GM21737 (cell line): ENCODE results near the gene ADM2.

ENCODE experiments used
- ATAC-seq: cut with Tn5 transposase; IDR thresholded peaks from one replicate; pipeline ENCODE4 v1.9.1; 2021; ENCODE audit warnings: mild to moderate bottlenecking, moderate library complexity; ENCODE audit not compliant: unreplicated experiment

Gene ADM2

DNA sequence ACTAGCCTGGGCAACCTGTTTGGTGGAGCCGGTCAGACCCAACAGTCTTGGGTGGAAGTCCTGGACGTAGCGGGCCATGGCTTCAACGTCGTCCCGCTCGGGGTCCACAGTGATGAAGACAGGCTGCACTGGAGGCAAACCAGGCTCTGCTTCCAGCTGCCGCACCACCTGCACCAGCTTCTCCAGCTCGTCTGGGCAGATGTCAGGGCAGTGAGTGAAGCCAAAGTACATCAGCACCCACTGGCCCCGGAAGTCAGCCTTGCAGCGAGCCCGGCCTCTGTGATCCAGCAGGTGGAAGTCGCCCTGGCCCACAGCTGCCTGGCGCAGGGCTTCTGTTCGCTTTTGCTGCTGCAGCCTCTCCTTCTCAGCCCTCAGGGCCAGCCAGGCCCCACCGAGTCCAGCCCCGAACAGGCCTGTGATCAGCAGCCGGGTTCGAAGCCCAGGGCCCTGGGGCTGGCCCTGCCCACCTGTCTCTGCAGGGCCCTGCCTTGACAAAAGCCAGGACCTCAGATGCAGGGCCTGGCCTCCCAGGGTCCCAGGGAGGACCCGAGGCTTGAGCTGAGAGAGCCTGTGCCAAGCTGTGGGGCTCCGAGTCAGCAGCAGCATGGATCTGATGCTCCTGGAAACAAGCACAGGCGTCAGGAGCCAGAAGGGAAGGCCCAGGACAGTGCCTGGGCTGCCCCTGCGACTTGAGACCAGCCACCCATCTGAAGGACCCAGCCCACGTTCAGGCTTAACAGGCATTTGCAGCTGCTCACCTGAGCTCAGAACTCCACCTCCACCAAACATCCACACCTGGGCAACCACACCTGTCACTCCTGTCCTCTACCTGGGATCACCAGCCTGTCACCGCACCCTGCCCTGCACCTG, 42.7 kb downstream of the ADM2 start:
- no peak for ATAC-seq

DNA sequence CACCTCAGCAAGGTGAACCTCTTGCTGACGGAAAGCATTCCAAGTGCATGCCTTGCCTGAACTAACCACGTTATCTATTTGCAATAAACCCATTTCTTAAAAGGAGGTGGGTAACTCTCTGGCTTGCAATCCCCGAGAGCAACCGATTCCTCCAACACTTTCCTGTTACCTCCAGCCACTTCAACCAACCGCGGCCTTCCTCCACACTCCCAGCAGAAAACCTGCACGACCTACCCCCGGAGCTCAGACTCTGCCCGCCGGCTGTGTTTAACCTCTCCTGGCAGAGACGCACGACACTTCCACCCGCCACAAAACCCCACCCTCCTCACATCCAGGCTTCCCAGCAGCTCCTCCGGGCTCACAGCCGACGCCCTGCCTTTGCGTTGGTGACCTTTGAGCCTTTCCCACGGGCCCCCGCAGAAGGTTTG, 43.3 kb downstream of the ADM2 start:
- ATAC-seq: no peak

DNA sequence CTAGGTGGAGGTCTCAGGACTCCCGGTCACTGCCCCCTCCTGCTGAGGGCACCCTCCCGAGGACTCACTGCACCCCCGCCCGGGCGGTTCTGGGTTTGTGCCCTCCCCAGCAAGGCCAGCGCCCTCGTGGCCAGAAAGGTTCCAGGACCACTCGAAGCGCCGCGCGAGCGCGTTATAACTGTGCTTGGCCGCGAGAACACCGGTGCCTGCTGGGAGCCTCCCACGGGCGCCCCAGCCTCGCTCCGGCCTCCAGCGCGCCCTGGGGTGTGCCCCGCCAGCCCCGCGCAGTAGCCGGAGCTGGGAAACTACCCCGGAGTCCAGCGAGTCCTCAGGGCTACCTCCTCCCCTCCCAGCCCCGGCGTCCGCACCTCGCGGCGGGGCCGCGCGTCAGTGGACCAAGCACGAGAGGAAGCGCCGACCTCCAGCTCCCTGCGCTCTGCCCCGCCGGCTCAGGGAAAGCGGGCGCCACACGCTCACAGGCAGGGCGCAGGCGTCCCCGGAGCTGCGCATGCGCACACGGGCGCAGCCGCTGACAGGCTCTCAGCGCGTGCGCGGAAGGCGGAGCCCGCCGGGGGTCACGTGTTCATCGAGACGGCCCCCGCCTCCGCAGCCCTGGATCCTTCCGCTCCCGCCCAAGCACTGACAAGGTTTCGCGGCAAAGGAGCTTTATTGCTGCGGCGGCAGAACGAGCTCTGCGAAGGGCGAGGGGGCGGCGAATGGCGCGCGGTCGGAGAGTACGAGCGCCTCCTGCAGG, 43.9 kb downstream of the ADM2 start, which contains the start of gene SCO2:
SCO2 (minus strand) TSS at position 495 of the 754 bp plus-strand sequence. CDS start 1,187 bp downstream, outside the sequence.
- ATAC-seq: peak; percentile 29

DNA sequence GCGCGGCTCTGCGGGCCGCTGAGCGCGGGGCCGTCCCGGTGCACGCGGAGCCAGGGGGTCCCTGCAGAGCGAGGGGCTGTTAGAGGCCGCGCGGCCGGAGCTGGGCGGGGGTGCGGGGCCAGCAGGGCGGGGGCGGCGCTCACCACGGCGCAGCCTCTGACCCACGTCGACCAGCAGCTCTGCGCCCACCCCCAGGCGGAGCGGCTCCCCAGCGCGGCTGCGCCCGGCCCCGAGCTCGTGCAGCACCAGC, 44.4 kb downstream of the ADM2 start:
- ATAC-seq: peak; percentile 13

DNA sequence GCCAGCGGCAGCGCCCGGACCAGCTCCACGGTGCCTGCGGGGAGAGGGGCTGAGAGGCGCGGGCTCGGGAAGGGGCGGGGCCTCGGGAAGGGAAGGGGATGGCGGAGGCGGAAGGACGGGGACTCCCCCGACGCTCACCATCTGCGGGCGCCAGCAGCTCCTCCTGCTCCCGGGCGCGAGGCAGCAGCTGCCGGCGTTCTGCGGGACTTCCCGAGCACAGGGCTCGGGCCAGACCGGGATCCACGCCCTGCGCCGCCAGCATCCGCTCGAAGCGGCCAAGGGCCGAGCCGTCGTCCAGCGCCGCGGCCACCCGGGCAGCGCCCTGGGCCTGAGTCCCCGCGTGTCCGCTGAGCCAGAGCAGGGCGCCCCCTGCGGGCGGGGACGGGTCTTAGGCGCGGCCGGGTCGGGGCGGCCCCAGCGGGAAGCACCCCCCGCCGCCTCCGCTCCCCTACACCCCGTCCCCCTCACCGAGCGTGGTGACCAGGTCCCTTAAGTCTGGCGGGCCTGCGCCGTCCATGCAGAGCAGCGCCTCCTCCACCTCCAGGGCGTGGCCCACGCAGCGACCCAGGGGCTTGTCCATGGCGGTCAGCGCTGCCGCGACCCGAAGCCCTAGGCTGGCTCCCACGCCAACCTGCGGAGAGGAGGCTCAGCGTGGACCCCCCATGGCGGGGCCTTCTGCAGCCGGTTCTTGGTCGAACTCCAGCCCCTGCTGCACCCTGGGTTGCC, 44.9 kb downstream of the ADM2 start:
- ATAC-seq: peak; percentile 23

DNA sequence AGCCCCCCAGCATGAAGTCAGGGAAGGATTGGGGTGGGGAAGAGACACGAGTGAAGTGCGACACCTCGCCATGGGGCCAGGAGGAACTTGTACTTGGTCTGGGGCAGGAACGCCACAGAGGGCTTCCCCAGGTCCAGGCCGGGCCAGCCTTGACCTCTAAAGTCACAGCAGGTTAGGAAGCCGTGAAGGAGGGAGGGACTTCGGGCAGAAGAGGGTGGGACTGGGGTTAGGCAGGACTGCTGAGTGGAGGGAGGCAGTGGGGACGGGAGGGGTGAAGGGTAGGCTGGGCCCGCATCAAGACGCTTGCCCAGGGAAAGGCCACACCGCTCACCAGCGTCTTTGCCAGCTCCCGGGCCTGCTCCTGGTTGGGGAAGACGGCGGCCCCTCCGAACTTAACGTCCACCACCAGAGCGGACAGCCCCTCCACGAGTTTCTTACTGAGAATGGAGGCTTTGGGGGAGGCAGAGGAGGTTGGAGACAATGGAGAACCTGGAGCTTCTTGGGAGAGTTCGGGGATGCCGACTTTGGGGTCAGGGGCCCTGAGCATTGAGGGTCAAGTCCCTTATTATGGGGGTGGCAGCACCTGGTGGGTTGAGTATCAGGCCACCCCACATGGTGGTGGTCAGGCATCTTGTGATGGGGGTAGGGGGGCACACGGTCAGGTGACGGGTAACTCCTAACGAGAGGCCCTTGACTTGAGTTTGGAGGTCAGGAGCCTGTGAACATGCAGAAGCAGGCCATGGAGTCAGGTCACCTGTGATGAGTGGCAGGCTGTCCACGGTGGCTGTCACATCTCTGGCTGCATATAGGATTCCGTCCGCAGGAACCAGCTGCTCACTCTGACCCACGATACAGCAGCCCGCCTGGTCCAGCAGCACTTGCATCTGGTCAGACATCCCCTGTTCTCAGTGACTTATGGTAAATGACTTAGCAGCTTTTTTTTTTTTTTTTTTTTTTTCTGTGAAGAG, 45.8 kb downstream of the ADM2 start:
- no peak for ATAC-seq

DNA sequence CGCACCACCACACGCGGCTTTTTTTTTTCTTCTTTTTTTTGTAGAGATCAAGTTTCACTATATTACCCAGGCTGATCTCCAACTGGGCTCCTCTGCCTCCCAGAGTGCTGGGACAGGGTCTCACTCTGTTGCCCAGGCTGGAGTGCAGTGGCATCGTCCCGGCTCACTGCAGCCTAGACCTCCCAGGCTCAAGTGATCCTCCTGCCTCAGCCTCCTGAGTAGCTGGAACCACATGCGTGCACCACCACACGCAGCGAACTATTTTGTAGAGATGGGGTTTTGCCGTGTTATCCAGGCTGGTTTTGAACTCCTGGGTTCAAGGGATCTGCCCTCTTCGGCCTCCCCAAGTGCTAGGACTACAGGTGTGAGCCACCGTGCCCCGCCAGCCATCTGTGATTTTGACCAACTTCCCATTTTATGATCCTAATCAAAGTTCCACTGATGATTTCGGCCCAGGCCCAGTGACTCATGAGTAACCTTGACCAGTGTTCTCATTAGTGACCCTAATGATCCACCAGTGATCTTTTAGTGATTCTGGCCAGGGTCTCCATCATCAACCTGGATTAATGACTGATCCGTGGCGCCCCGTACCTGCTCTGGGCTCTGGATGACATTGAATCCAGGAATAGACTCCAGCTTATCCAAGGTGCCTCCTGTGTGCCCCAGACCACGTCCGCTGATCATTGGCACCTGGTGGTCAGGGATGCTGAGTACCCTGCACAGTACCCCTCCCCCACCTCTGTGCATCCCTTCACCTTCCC, 46.8 kb downstream of the ADM2 start:
- no peak for ATAC-seq

DNA sequence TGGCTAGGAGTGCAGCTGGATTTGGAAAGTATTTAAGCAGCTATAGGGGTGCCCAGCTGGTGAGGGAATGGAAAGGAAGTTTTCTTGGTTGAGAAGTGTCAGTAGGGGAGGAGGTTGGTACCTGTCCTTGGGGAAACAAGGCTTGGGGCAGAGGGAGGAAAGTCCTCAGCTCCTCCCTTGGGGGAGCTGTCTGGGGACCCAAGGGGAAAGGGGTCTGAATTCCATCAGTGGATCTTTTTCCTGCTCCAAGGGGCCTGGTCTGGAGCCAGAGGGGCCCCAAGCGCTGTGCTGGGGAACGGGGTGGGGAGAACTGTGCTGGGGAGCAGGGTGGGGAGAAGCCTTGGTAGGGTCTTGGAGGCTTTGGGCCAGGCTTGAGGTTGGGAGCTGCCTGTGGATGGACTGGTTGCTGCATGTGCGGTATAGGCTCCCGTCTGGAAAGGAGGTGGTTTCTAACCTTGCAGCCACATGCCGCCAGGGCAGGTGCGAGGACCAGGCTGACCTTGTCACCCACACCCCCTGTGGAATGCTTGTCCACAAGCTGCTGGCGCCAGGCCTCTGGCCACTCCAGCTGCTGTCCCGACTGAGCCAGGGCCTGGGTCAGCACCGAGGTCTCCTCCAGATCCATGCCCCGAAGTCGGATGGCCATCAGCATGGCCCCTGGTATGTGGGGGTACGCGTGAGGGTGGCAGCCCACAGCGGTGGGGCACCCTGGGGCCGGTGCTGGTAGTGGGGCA, 47.5 kb downstream of the ADM2 start:
- ATAC-seq: no peak

DNA sequence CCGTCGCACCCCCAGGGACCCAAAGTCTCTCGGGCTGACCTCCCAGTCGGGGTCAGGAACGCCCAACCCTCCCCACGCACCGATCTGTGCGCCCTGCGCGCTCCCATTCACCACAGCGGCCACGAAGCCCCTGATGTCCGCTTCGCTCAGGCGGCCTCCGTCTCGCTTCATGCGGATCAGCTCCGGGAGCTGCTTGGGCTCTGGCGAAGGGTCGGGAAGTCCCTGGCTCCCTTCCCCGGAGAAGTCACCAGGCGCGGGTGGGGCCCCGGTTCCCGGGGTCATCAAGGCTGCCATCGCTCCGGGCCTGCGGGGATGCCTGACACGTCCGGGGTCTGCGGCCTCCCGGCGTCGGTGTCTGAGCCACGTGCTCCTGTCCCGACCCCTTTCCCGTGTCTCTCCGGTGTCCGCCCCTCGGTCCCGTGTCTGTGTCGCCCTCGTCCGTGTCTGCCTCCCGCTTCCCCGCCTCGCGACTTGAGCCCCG, 48.1 kb downstream of the ADM2 start:
- ATAC-seq: no peak

DNA sequence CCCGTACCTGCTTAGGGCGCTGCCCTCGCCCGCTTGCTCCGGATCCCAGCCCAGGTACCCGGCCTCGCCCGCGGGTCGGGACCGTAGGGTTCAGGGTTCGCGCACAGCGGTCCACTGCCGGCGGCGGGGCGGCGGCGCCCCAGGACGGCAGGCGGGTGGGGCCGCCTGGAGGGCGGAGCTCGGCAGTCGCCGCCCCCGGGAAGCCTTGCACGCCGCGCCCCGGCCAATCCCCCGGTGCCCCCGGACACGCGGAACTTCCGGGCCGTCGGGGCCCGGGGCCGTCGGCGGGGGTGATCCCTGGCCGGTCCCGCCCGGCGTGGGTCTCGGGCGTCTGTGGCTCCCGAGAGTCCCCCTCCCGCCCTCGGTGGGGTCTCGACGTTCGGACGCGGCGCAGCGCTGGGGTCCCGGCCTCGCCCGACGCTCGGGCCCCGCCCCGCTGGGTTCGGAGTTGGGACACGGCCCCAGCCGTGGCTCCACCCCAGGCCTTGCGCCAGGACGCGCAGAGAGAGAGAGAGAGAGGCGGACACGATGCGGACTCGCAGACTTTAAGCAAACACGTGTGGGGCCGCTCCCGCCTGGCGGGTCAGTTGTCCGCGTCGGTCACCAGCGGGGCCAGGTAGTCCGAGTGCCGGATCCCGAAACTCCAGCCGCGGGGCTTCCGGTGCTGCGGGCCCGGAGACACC, 48.7 kb downstream of the ADM2 start, which contains the start of gene TYMP:
TYMP (minus strand) TSS at position 116 of the 683 bp plus-strand sequence. CDS start 303 bp downstream, outside the sequence.
- no peak for ATAC-seq

DNA sequence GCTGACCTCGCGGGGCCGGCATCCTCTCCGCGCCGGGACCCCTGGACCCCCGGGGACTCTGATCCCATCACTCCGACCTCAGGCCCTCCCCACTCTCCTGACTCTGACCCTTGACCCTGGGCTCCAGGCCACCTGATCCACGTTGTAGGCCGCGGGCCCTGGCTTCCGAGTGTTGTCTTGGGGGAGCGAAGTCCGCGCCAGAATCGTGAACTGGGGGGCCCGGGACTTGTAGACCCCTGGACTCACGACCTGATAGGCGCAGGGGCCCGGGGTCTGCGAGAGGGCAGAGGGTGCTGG, 49.2 kb downstream of the ADM2 start:
- no peak for ATAC-seq

DNA sequence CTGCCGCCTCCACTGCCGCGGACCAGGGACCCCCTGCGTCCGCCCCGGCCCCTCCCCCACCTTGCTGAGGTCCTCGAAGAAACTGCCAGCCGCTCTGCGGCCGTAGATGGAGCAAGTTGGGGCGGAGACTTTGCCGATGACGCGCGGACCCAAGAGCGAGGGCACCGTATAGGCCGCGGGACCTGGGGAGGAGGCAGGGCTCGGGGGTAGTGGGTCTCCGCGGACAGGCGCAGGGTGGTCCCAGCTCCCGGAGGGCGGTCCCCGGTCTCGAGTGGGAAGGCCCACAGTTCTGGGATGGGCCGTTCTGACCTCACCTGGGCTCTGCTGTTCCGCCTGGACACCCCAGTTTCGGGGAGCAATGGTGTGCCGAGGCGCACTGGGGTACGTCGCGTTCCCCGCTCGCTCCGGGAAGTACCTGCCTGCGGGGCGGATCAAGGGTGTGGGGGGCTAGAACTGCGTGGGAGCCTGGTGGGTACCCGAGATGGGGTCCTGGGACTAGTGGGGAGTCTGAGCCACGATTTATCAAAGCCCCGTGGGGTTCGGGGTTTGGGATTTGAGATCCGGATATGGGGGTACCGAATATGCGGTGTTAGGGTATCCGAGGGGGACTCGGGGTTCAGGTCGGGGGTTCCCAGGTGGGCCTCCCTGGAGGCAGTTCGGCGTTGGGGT, 49.7 kb downstream of the ADM2 start:
- no peak for ATAC-seq

DNA sequence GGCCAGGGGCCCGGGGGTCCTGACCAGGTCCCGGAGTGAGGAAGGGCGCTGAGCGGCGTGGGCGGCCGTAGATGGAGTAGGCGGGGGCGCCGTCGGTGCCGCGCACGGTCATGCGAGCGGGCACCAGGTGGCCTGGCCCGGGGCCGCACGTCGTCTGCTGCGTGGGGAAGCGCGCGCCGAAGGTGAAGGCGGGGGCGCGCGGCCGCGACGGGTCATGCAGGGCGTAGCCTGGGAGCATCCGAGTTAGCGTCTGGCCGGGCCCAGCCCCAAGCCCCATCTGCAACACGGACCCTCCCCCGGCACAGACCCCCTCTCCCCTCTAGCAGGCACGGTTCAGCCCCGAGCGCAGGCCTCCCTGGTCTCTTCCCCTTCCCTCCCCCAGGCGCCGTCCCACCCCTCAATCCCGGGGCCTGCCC, 50.2 kb downstream of the ADM2 start:
- peak; percentile 23 for ATAC-seq

DNA sequence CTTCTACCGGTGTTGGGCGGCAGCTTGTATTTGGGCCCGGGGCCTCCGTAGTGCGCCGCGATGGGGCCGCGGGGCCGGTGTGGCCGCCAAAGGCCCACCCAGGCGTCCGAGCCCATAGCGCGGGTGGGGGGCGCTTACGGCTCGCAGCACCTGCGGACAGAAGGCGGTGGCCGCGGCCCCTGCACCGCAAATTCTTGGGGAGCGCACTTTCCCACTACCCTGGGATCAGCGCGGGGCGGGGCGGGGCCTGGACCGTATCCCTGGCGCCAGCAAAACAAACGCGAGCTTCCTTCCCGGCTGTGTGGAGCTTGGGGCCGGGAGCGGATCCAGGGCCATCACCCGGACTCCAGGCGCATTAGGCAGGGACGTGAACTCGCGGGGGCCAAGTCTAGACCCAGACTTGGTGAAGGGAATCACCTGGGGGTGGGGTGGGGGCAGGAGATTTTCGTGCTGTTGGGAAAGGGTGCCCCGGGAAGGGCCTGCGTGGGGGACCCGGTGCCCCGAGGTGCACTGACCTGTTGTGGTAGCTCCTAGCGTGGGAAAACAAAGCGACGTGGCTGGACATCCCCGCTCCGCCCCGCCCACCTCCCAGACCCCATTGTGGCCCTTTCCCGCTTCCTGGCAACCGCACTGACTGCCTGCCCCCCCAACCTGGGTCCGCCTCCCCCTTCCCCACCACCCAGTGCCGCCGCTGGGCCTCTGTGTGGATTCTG, 50.8 kb downstream of the ADM2 start:
- ATAC-seq: no peak

DNA sequence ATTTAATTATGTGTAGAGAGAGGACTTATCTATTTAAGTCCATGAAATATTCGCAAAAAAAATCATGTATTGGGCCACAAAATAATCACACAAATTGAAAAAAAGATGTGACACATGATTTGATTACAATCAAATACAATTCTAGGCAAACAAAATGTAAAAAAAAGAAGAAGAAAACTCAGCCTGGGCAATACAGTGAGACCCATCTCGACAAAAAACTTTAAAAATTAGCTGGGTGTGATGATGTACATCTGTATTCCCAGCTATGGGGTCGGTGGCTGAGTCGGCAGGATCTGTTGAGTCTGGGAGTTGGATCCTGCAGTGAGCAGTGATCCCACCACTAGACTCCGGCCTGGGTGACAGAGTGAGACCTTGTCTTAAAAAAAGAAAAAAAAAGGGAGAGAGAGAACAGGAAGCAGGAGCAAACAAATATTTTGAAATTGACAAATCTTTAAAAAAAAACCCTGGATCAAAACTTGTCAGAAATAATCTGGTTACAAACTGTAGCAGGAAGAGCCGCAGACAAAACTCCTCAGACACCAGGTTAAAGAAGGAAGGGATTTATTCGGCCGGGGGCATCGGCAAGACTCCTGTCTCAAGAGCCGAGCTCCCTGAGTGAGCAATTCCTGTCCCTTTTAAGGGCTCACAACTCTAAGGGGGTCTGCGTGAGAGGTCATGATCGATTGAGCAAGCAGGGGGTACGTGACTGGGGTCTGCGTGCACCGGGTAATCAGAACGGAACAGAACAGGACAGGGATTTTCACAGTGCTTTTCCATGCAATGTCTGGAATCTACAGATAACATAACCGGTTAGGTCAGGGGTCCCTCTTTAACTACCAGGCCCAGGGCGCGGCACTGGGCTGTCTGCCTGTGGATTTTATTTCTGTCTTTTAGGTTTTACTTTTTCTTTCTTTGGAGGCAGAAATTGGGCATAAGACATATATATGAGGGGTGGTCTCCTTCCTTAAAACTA, 51.8 kb downstream of the ADM2 start:
- no peak for ATAC-seq
